ENCODE data around the gene ADCYAP1R1. TPM values are rescaled to one million over a fixed set of nuclear protein-coding genes. Genes with fewer than 3 reads are reported as not detected.

ADCYAP1R1 gene
- total RNA-seq, 1 donor from 2014 or later, result 0.39 TPM

DNA sequence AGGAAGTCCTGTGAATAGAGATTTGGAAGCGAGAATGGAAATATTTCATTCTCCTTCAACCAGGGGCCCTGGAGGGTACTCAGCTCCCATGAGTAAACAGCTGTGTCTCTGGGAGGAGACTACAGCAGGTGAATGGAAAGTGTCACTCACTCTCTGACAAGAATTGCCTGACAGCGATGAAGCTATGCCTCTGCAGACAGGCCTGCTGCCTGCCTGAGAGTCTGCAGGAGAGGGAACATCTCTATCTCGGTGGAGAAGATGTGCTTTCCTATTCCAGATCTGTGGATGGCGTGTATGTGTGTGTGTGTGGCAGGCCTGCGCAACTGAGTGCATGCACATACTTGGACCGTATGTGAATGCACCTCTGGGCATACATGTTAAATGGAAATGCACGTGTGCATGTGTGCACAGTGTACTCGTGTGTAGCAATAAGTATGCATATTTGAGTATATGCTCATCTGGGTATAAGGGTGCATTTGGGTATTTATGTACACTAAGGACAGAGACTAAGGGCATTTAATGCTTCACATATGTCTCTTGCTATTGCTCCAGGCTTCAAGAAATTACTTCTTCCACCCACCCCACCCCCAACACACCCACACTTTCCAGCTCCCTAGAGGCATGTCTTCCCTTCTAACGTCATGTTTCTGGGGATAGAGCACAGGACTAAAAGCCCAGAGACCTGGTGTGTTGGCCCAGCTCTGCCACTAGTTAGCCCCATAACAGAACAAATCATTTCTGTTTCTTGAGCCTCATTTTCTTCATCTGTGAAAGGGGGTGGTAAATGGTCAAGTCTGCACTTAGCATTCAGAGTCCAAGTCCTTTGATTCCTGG is 4.6 kb upstream of the ADCYAP1R1 start:
- H3K36me3 ChIP-seq, result no peaks in the 10 kb centered on the region
- TF ChIP-seq EZH2 (IDR thresholded peaks at IDR 0.05) (no peak), EZH2phosphoT487 (IDR thresholded peaks at IDR 0.05) (no peak)
- TF ChIP-seq, protein P1, sequence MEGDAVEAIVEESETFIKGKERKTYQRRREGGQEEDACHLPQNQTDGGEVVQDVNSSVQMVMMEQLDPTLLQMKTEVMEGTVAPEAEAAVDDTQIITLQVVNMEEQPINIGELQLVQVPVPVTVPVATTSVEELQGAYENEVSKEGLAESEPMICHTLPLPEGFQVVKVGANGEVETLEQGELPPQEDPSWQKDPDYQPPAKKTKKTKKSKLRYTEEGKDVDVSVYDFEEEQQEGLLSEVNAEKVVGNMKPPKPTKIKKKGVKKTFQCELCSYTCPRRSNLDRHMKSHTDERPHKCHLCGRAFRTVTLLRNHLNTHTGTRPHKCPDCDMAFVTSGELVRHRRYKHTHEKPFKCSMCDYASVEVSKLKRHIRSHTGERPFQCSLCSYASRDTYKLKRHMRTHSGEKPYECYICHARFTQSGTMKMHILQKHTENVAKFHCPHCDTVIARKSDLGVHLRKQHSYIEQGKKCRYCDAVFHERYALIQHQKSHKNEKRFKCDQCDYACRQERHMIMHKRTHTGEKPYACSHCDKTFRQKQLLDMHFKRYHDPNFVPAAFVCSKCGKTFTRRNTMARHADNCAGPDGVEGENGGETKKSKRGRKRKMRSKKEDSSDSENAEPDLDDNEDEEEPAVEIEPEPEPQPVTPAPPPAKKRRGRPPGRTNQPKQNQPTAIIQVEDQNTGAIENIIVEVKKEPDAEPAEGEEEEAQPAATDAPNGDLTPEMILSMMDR (IDR thresholded peaks at IDR 0.05), result no peak
- H3K9ac ChIP-seq, result no peak overlapping the region
- H3K4me3 ChIP-seq, result no peak overlapping the region
- H3K27me3 Mint-ChIP-seq (ENCODE audit: insufficient read depth, low read depth), result peaks cover 24% of the 10 kb centered on the region
- peaks cover 26% of the 10 kb centered on the region for H3K4me1 ChIP-seq
- no peaks in the 10 kb centered on the region for H3K79me2 ChIP-seq (ENCODE audit: low read depth)
- H2AFZ ChIP-seq (replicated peaks), result no peak overlapping the region
- peaks cover 96% of the 10 kb centered on the region for H3K27me3 ChIP-seq
- H3K4me2 ChIP-seq, result no peak overlapping the region
- peak overlapping the region; percentile 75 for H3K27ac Mint-ChIP-seq
- no peak overlapping the region for H3K4me3 Mint-ChIP-seq
- H3F3A ChIP-seq (ENCODE audit: low read depth), result peaks cover 32% of the 10 kb centered on the region
- peaks cover 2% of the 10 kb centered on the region for H3K9me3 Mint-ChIP-seq
- no peak for DNase-seq (ENCODE audit: low spot score)
- H3K4me1 Mint-ChIP-seq, result peaks cover 67% of the 10 kb centered on the region
- no peaks in the 10 kb centered on the region for H3K9me3 ChIP-seq (ENCODE audit: low read depth)
- no peak overlapping the region for H3K27ac ChIP-seq
- H3K36me3 Mint-ChIP-seq, result no peaks in the 10 kb centered on the region
- H4K20me1 ChIP-seq (ENCODE audit: low read depth), result peaks cover 61% of the 10 kb centered on the region

DNA sequence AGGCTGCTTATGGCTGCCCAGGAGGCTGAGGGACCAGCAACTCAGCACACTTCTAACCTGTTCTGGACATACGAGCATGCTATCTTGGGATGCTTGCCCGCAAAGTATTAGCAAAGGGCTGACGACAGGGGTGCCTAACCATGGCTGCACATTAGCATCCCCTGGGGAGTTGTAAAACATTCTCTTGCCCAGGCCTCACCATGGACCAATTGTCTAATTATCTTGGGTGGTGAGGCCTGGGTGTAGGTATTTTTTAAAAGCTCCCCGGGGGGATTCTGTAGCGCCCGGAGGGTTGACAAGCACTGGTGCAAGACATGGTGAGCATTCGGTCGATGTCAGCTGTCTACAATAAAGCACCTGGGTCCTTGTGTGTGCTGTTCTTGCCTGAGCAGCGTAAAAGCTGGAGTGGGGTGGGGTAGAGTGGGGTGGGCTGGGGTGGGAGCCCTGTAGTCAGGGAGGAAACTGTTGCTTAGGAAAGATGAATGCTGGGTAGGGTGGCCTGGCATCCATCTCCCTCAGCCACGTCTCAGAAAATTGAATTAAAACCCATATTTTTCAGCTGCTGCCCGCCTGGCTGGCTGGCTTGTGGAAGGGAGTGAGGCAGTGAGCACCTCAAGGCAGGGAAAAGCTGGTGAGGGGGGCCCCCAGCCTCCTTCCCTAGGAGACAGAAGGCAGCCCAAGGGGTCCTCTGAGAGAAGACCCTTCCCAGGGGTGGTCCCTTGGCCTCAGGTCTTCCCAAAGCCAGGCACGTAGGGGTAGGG is 2.9 kb upstream of the ADCYAP1R1 start:
- H3K27me3 Mint-ChIP-seq (ENCODE audit: insufficient read depth, low read depth), result peaks cover 30% of the 10 kb centered on the region
- TF ChIP-seq, protein P1 (IDR thresholded peaks at IDR 0.05), result no peak
- TF ChIP-seq EZH2 (IDR thresholded peaks at IDR 0.05) (no peak), EZH2phosphoT487 (IDR thresholded peaks at IDR 0.05) (no peak)
- H3K36me3 Mint-ChIP-seq, result no peaks in the 10 kb centered on the region
- H3K4me3 Mint-ChIP-seq, result no peak overlapping the region
- H3K4me3 ChIP-seq, result no peak overlapping the region
- H3K36me3 ChIP-seq, result no peaks in the 10 kb centered on the region
- H3K4me2 ChIP-seq, result no peak overlapping the region
- no peaks in the 10 kb centered on the region for H3K9me3 Mint-ChIP-seq
- no peaks in the 10 kb centered on the region for H3K79me2 ChIP-seq (ENCODE audit: low read depth)
- H3K4me1 Mint-ChIP-seq, result peaks cover 59% of the 10 kb centered on the region
- H3K9ac ChIP-seq, result no peak overlapping the region
- H3K4me1 ChIP-seq, result peaks cover 22% of the 10 kb centered on the region
- DNase-seq (ENCODE audit: low spot score), result no peak
- H3K27ac ChIP-seq, result no peak overlapping the region
- H3F3A ChIP-seq (ENCODE audit: low read depth), result peaks cover 18% of the 10 kb centered on the region
- H4K20me1 ChIP-seq (ENCODE audit: low read depth), result peaks cover 62% of the 10 kb centered on the region
- H3K27me3 ChIP-seq, result peaks cover 100% of the 10 kb centered on the region
- H2AFZ ChIP-seq (replicated peaks), result no peak overlapping the region
- peak overlapping the region; percentile 82 for H3K27ac Mint-ChIP-seq
- no peaks in the 10 kb centered on the region for H3K9me3 ChIP-seq (ENCODE audit: low read depth)

DNA sequence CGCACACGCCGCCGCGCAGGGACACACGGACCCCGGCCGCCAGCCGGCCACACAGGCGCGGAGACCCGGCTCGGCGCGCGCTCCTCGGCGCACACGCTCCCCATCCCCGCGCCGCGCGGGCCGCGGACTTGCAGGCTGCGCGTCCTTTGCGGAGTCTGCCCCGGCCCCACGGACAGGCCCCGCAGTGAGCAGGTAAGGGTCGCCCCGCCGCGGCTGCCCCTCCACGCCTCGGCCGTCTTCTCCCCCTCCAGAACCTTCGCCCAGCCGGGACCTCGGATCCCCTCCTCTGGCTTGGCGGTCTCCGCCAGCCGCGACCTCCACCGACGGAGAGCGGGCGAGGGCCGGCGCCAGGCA is 356 bp downstream of the ADCYAP1R1 start:
- Histone ChIP-seq H3K4me2 (peak overlapping the region; percentile 94), H3K27ac (no peak overlapping the region), H3K9me3 (ENCODE audit: low read depth) (no peaks in the 10 kb centered on the region), H2AFZ (replicated peaks) (peak overlapping the region; percentile 73), H3K4me3 (peak overlapping the region; percentile 60), H3K27me3 (peaks cover 100% of the 10 kb centered on the region), H3K4me1 (peaks cover 10% of the 10 kb centered on the region), H3K9ac (no peak overlapping the region), H4K20me1 (ENCODE audit: low read depth) (peaks cover 51% of the 10 kb centered on the region), H3K79me2 (ENCODE audit: low read depth) (no peaks in the 10 kb centered on the region), H3K36me3 (no peaks in the 10 kb centered on the region), H3F3A (ENCODE audit: low read depth) (peaks cover 7% of the 10 kb centered on the region)
- H3K9me3 Mint-ChIP-seq, result no peaks in the 10 kb centered on the region
- H3K4me1 Mint-ChIP-seq, result peaks cover 53% of the 10 kb centered on the region
- peaks cover 31% of the 10 kb centered on the region for H3K27me3 Mint-ChIP-seq (ENCODE audit: insufficient read depth, low read depth)
- H3K4me3 Mint-ChIP-seq, result peak overlapping the region; percentile 88
- peaks cover 4% of the 10 kb centered on the region for H3K36me3 Mint-ChIP-seq
- no peak for DNase-seq (ENCODE audit: low spot score)
- no peak overlapping the region for H3K27ac Mint-ChIP-seq
- TF ChIP-seq EZH2 (IDR thresholded peaks at IDR 0.05), result no peak
- TF ChIP-seq, protein P1 (IDR thresholded peaks at IDR 0.05), result no peak
- no peak for TF ChIP-seq EZH2phosphoT487 (IDR thresholded peaks at IDR 0.05)
